Brain pericyte (primary cell): ENCODE results near the gene RNF157.
"Not testable (repeated sequence)": the region's sequence is repeated elsewhere in the genome, so short reads cannot be mapped to it uniquely, and the experiment has no call there.

Experiments
- DNase-seq: peaks from one replicate; pipeline ENCODE4 v3.0.0-alpha.2; 2012; ENCODE audit warnings: low read depth, low spot score

RNF157 gene

DNA sequence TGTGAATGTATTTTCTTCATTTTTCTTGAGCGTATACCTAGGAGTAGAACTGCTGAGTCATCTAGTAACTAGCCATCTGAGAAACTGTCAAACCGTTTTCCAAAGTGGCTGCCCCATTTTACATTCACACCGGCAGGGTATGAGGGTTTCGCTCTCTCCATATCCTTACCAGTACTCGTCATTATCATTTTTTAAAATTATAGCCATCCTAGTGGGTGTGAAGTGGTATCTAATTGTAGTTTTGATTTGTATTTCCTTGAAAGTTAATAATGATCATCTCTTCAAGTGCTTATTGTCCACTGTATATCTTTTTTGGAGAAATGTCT lies 6.0 kb downstream of the RNF157 start:
- no peak for DNase-seq

DNA sequence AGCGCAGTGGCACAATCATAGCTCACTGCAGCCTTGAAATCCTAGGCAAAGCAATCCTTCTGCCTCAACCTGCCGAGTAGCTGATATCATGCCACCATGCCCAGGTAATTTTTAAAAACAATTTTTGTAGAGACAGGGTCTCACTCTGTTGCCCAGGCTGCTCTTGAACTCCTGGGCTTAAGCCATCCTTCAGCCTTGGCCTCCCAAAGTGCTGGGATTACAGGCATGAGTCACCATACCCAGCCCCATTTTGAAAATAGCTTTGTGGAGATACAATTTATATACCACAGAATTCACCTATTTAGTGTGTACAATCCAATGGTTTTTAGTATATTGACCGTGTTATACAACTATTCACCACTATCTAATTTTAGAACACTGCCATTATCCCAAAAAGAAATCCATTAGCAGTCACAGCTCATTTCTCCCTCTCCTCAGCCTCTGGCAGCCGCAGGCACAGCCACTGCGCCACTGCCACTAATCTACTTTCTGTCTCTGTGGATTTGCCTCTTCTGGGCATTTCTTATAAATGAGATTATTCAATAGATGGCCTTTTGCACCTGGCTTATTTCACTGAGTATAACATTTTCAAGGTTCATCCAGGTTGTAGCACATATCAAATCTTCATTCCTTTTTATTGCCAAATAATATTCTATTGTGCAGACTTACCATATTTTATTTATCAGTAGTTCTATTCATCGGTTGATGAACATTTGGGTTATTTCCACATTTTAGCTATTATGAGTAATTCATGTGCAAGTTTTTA lies 6.5 kb downstream of the RNF157 start:
- DNase-seq = no peak

DNA sequence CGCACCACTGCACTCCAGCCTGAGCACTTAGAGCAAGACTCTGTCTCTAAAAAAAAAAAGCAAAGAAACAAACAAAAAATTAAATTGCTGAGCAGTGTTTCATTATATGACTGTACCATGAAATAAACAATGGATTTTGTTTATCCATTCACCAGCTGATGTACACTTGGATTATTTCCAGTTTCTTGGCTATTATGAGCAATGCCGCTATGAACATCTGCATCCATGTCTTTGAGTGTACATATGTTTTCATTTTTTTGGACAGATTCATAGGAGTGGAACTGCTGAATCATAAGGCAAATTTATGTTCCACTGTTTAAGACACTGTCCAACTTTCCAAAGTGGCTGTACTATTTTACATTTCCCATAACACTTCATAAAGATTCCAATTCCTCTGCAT lies 8.0 kb downstream of the RNF157 start:
- no peak for DNase-seq

DNA sequence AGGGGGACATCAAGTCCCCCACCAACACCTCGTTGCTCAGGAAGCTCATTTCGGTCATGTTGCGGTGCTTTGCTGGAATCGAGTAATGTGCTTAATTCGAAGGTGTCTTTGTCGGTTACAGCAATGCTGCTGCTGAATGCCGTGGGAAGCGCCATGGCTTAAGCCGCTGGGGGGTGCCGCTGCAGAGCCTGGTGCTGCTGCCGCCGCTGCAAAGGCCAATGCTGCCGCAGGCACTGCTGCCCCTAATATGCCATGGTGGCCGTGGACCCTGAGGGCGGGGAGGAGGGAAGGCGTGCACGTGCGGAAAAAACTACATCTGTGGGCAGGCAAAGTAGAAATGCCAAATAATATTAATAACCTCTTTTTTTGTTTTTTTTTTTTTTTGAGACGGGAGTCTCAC lies 13.5 kb downstream of the RNF157 start:
- DNase-seq = not testable (repeated sequence)

DNA sequence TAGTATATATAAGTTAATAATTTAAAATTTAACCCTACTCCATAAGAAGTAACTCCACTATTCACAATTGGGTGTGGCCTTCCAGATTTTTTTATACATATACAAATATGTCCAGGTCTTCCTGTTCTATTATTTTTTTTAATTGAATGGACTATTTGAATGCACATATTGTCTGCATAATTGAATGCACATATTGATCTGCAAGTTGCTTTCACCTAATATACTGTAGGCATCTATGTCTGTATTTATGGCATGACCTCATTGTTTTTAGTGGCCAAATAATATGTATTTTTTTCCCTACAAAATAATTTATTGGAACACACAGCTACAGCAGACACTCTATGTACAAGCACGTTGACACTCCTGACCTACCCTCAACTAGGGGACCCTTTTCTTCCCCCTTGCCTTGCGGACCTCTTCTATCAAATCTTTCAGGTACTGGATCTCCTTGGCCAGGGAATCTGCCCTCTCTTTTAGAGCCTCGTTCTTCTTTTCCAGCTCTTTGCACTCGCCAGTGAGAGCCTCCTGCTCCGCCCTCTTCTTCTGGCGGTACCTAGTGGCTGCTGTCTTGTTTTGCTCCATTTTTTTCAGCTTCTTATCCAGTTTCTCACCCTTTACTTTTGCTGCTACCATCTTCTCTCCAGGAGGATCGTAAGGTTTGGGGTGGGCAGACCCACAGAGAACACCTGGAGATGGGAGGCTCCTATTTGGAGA lies 14.8 kb downstream of the RNF157 start:
- DNase-seq = not testable (repeated sequence)

DNA sequence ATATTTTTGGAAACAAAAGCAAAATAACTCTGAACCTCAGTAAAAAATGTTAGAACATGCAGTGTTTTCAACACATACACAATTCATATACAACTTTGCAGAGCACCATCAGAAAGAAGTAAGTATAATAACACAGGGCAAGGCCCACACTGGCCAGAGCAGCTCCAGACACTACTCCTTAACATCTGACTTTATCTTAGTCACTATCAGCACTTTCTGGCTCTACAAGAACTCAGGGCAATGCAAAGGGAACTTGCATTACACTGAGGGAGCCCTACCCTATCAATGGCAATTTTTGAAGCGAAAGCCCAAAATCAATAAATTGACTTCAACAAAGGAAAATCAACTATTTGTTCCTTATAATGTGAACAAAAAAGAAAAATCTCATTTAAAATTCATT lies 16.5 kb downstream of the RNF157 start:
- no peak for DNase-seq

DNA sequence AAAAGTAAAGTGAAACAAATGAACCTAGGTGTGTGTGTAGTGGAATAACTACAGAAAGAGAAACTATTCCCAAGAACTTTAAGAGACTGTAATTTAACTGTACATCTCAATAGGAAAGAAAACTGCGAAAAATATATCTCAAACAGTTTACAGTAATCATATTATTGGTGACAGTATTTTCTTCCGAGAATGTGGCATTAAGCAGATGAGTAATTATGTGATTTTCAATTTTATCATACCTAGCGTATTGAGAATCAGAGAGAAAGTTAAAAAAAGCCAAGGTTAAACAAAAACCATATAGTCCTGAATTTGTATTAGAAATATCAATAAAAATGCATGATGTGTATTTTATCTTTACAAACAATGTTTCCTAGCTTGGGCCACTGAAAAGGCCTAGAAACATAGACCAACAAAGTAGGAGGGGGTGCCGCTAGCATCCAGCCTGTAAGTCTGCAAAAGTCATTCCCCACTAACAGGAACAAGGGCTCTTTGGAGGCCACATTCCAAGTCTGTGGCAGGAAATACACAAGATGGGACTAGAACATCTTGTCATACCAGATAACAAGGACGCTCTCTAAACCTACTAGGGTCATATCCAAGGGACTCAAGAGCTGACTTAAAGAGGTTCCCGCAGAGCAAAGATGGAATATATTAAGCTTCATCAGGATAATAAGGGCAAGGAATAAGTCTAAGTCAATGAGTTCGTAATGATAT lies 20.5 kb downstream of the RNF157 start:
- DNase-seq = no peak

DNA sequence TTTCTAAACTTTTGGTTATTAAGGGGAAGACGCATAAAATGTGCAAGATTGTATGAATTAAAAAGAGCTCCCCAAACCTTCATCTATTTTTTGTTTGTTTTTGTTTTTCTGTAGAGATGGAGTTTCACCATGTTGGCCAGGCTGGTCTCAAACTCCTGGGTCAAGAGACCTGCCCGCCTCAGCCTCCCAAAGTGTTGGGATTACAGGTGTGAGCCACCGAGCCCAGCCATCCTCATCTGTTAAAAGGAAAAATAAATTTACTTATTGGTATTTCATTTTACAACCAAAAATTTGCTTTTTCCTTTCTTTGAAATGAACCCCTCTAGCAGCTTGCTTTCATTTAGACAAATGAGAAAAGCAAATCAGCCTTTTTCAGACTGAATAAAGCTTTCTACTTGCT lies 23.2 kb downstream of the RNF157 start:
- no peak for DNase-seq

DNA sequence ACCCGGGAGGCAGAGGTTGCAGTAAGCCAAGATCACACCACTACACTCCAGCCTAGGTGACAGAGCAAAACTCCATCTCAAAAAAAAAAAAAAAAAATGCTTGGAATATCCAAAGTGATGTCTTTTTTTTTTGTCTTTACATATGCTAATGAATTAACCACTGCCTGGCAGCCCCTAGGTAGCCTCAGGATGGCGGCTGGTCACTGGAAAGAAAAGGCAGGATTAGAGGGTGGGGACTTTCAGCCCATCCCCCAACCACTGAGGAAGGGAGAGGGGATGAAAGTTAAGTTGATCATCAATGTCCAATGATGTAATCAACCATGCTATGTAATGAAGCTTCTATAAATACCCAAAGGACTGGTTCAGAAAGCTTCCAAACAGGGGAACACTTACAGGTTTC lies 26.8 kb downstream of the RNF157 start:
- DNase-seq = no peak

DNA sequence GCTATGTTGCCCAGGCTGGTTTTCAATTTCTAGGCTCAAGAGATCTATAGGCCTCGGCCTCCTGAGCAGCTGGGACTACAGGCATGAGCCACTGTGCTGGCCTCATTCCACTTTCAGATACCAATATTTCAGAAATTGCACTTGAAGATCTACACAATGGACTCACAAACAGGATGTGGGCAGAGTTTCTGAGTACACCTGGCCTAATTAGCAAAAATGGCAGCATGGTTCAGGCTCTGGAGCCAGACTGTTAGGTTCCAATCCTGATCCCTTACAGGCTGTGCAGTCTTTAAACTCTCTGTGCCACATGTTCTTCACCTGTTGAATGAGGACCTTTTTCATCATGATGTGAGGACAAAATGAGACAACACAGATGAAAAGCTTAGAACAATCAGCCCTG lies 32.2 kb downstream of the RNF157 start:
- no peak for DNase-seq

DNA sequence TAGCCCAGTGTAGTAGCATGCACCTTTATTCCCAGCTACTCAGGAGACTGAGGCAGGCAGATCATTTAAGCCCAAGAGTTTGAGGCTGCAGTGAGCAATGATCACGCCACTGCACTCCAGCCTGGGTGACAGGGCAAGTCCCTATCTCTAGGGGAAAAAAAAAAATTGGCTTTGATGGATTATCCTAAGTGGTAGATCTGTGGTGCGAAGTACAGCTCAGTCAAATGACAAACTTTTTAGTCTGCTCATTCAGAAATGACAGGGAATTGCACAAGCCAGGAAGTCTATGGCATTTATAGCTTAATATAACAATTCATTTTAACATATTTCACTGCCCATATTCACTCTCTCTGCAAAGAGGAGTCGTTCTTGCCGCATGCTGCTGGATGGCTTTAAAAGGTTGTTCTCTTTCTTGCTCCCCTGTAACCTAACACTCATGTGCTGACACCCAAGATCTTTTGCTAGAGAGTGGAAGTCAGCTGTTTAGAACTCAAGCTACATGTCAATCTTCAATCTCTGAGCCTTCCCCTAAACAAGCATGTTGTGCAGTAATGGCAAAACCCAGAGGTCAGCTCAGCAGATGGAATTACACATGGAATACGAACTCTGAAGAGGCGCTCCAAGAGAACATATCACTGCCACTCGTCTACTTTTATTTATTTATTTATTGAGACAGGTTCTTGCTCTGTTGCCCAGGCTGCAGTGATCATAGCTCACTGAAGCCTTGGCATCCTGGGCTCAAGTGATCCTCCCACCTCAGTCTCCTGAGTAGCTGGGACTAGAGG lies 32.8 kb downstream of the RNF157 start:
- DNase-seq = no peak

DNA sequence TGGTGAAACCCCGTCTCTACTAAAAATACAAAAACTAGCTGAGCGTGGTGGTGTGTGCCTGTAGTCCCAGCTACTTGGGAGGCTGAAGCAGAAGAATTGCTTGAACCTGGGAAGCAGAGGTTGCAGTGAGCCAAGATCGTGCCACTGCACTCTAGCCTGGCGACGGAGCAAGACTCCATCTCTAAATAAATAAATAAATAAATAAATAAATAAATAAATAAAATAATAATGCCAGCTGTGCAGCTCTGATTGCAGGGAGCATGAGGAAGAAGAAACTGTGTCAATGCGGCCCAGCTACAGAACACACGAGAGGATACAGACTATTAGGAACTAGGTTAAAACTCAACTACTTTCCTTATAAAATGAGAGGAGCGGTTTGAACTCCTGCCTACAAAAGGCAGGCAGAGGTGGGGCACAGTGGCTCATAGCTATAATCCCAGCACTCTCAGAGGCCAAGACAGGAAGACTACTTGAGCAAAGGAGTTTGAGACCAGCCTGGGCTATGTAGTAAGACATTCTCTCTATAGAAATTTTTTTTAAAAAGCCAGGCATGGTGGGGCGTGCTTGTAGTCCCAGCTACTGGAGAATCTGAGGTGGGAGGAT lies 34.6 kb downstream of the RNF157 start:
- DNase-seq = not testable (repeated sequence)

DNA sequence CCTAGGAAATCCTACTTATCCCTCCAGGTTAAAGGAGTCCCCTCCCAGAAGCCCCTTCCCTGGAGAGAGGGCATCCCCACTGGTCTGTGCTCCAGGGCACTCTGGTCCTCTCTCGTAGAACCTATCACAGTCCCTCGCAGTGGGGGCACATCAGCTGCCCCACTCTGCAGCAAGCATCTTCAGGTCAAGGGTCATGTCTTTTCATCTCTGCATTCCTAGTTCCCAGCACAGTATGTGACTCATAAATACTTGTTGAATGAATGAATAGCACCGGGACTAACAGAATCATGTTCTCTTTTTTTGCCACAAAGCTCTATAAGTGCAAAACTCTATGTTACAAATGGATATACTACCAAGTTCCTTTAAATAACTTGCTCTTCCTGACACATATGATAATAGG lies 36.0 kb downstream of the RNF157 start:
- no peak for DNase-seq

DNA sequence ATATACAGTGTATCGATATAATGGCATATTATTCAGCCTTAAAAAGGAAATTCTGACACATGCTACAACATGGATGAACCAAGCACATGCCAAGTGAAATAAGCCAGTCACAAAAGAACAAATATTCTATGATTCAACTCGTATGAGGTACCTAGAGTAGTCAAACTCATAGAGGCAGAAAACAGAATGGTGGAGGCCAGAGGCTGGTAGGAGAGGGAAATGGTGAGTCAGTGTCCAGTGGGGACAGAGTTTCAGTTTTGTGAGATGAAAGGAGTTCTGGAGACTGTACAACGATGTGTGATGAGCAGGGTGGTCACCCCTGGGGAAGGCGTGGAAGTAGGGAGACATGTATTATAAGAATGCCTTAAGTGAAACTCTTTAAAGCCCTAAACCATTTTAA lies 39.9 kb downstream of the RNF157 start:
- no peak for DNase-seq

DNA sequence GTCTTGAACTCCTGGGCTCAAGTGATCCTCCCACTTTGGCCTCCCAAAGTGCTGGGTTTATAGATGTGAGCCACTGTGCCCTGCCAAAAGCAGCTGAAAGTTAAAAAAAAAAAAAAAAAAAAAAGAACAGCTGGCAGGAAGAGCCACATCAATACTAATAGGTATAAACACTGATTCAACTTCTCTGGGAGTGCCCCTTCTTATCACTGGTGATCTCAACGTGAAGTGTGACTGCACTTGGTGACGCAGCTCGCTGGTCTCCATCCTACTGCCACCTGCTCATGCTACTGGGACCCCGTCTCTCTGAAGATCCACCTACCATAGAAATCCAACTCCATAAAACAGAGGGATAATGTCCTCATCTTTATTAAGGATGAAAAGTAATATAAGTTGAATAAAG lies 40.8 kb downstream of the RNF157 start:
- no peak for DNase-seq

DNA sequence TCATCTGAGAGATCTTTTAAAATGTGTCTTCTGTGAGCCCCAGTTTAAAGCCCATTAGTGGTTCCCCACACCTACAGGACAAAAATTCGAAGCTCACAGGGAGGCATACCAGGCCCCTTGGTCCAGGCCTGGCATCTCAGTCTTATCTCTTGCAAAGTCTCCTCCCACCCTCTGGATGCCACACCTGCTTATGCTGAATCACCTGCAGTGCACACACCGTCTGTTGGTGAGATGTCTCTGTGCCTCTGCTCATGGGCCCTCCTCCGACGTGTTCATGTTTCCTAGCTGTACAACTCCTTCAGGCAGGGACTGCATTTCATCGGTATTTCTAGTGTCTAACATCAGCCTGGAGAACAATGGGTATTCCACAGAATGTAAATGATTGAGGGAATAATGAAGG lies 41.6 kb downstream of the RNF157 start:
- no peak for DNase-seq

DNA sequence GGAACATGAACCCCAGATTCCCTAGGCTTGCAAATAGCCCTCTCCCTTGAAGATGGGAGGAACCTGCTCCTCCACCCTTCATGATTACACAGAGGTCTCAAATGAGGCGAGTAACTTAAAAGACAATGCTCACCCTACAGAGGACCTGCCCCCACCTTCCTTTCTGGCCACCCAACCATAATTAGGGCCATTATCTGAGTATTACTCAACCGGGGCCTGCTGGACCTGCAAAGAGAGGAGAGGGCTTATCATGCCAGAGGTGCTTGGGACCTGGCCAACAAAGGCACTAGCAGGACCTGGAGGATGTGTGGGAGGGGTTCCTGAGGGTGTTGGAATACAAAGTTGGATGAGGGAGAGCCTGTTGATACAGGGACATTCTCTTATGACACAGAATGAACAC lies 42.4 kb downstream of the RNF157 start:
- DNase-seq = no peak

DNA sequence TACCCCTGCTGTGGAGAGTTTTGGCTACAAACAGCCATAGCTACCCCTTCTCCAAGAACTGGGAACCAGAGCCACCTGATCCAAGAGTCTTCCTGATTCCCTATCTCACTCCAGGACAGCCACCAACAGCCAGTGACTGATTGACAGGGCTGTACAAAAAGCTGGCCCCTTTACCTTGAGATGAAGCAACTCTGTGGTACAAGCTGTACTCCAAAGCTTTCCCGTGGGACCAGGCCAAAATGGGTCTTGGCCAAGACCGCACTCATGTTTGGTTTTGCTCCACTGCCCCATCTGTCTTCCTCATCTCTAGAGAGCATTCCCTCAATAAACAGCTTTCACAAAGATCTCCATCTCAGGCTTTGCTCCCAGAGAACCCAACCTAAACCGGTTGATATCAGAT lies 43.6 kb downstream of the RNF157 start:
- no peak for DNase-seq

DNA sequence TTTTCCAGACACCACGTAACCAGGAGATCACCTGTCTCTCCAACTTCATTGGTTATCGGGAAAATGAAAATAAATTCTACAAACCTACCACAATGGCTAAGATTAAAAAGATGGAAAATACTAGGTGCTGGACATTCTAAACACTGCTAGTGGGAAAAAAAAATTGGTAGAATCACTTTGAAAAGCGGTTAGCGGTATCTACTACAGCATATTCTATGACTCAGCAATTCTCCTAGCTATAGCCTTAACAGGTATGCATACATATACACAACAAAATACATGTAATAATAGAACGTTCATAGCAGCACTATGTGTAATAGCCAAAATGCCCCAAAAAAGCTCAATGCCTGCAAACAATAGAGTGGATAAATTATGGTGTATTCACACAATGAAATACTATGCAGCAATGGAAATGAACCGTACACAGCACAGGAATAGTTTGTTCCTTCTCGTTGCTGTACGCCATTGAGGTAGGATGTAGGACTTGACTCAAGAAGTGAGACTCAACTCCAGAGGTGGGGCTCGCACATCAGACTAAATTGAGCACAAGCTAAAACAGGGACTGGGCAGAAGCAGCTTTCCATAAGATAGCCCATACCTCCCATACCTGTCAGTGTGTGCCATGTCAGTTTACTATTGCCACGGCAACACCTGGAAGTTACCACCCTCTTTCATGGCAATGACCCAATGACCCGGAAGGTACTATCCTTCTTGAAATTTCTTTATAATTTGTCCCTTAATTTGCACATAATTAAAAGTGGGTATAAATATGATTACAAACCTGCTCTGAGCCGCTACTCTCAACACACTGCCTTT lies 44.8 kb downstream of the RNF157 start:
- no peak for DNase-seq

DNA sequence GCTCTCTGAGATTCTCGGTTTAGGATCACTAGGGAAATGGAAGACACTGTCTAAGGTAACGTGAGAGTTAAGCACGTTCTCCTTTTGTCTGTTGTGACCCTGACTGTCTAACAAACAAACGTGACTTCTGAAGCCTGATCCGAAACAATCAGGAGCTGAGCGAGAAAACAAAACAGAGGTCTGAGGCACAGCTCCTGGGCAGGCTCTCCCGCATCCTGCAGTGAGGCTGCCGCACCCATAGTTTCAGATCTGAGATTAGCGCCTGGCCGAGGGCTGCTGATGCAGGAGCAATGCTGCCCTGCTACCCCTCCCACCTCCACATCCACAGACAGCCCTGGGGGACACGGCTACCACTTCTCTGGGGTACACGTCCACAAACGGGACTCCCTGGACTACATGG lies 46.7 kb downstream of the RNF157 start:
- DNase-seq = no peak

DNA sequence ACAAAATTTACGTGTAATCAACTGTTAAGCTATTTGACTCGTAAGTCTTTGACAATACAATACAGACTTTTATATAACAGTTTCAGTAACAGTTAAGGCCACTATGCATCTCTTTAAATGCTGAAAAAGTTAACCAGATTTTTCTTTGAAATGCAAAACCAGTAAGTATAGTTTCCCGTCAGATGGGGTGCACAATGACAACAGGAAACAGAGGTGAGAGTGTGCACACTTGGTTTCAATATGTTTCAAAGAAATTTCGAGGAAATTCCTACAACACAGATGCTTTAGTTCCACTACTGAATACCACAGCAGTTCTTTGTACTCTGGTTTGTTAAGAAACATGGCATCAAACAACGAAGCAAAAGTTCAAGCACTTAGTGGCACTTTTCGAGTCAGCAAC lies 48.4 kb downstream of the RNF157 start:
- DNase-seq = no peak
